Right atrium auricular region (tissue), 2 donors: ENCODE results near the gene TWF2. TPM values are rescaled to one million over a fixed set of nuclear protein-coding genes. Genes with fewer than 3 reads are reported as not detected.

Experiments
- DNase-seq: peaks from one replicate; pipeline ENCODE4 v3.0.0-alpha.2; 2019; ENCODE audit warnings: low spot score
- H3K27ac ChIP-seq, 2 donors: fragments of 200-600 bp; sonication (generic); 1 replicate in 1 of 2; 2 replicates in 1 of 2; pipeline ENCODE4 v1.5.1; 2016 to 2019
- H3K27me3 ChIP-seq, 2 donors: fragments of 200-600 bp; sonication (generic); one replicate each; pipeline versions ENCODE4 v1.5.1 to v1.6.0; 2017 to 2019
- H3K36me3 ChIP-seq: fragments of 200-600 bp; sonication (generic); one replicate; pipeline ENCODE4 v1.5.1; 2016
- H3K4me1 ChIP-seq, 2 donors: fragments of 200-600 bp; sonication (generic); one replicate each; pipeline versions ENCODE4 v1.5.1 to v1.6.0; 2017 to 2019
- H3K4me3 ChIP-seq, 2 donors: fragments of 200-600 bp; sonication (generic); 1 replicate in 1 of 2; 2 replicates in 1 of 2; pipeline ENCODE4 v1.5.1; 2017 to 2019; ENCODE audit warnings: mild to moderate bottlenecking in 1 of 2, moderate library complexity in 1 of 2
- H3K9me3 ChIP-seq, 2 donors: fragments of 200-600 bp; sonication (generic); one replicate each; pipeline ENCODE4 v1.5.1; 2019
- total RNA-seq, 2 donors: library from RNA; depleted of rRNA; stranded (reverse); fragments of >200 nt; gene quantifications; one replicate each; pipeline ENCODE4 v1.1.0, GENCODE V29; 2016
- TF ChIP-seq, protein P1 (sequence below), 2 donors: fragments of 200-600 bp; sonication (generic); IDR thresholded peaks; one replicate each; pipeline ENCODE4 v1.5.1; 2019; ENCODE audit warnings: antibody characterized with exemption in 2 of 2

Gene TWF2
- total RNA-seq, 2 donors from 2014 or later = 54.4 to 58.6 TPM

- peaks cover 97% of the 10 kb centered on the region for H3K36me3 ChIP-seq
- TF ChIP-seq, protein P1, sequence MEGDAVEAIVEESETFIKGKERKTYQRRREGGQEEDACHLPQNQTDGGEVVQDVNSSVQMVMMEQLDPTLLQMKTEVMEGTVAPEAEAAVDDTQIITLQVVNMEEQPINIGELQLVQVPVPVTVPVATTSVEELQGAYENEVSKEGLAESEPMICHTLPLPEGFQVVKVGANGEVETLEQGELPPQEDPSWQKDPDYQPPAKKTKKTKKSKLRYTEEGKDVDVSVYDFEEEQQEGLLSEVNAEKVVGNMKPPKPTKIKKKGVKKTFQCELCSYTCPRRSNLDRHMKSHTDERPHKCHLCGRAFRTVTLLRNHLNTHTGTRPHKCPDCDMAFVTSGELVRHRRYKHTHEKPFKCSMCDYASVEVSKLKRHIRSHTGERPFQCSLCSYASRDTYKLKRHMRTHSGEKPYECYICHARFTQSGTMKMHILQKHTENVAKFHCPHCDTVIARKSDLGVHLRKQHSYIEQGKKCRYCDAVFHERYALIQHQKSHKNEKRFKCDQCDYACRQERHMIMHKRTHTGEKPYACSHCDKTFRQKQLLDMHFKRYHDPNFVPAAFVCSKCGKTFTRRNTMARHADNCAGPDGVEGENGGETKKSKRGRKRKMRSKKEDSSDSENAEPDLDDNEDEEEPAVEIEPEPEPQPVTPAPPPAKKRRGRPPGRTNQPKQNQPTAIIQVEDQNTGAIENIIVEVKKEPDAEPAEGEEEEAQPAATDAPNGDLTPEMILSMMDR (IDR thresholded peaks at IDR 0.05) = no peak
- H3K27me3 ChIP-seq = no peaks in the 10 kb centered on the region
- H3K9me3 ChIP-seq = no peaks in the 10 kb centered on the region
- H3K27ac ChIP-seq = no peak overlapping the region
- no peak for DNase-seq
- no peak overlapping the region for H3K4me3 ChIP-seq
- no peaks in the 10 kb centered on the region for H3K4me1 ChIP-seq
Measured at GRCh38 chr3:52262447-52262846, 23.5 kb upstream of the TWF2 start.

GRCh38 chr3:52259448-52259847 is 20.5 kb upstream of the TWF2 start:
- TF ChIP-seq, protein P1 (IDR thresholded peaks at IDR 0.05) = no peak

DNA sequence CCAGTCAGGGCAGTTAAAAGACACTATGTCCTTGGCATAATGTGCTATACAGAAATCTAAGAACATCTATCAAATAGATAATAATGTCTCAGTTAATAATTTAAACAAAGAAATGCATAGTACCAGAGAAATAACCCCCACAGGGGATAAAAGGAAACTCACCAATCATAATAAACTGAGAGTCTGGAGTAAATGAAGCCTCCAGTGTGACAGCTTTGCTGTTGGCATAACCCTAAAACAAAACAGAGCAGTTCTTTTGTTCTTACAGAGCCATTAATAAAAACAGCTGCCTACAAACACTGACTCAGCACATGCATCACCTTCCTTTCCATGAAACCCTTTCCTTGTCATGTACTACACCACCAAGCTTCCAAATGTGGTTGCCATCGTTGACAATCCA is 20.1 kb upstream of the TWF2 start:
- no peaks in the 10 kb centered on the region for H3K4me1 ChIP-seq
- TF ChIP-seq, protein P1 (IDR thresholded peaks at IDR 0.05) = no peak
- H3K36me3 ChIP-seq = peaks cover 98% of the 10 kb centered on the region
- no peak overlapping the region for H3K27ac ChIP-seq
- no peak for DNase-seq
- H3K27me3 ChIP-seq = no peaks in the 10 kb centered on the region
- H3K9me3 ChIP-seq = no peaks in the 10 kb centered on the region
- H3K4me3 ChIP-seq = no peak overlapping the region

More at GRCh38 chr3:52259448-52259847, 20.5 kb upstream of the TWF2 start:
- no peaks in the 10 kb centered on the region for H3K27me3 ChIP-seq
- peaks cover 97% of the 10 kb centered on the region for H3K36me3 ChIP-seq
- no peaks in the 10 kb centered on the region for H3K4me1 ChIP-seq
- no peaks in the 10 kb centered on the region for H3K9me3 ChIP-seq
- no peak for DNase-seq
- H3K4me3 ChIP-seq = no peak overlapping the region
- H3K27ac ChIP-seq = no peak overlapping the region

DNA sequence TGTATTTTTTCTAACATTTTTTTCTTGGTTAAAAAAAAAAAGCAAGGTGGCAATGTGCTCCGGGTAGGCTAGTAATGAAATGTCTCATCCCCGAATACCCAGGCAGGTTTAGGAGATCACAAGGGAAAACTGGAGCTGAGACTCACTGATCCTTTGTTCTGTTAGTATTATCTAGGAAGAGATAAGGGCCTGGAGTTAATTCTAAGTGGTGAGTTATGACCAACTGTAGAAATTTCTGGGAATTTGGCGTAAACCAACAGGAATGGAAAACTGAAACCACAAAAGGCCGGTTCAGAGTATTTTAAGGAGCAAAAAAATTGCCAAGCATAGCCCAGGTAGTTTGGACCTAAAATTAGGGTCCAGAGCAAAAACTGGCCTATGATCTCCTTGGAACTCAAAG is 19.0 kb upstream of the TWF2 start:
- no peaks in the 10 kb centered on the region for H3K9me3 ChIP-seq
- no peak overlapping the region for H3K4me3 ChIP-seq
- TF ChIP-seq, protein P1 (IDR thresholded peaks at IDR 0.05) = no peak
- no peak for DNase-seq
- no peak overlapping the region for H3K27ac ChIP-seq
- H3K36me3 ChIP-seq = peaks cover 100% of the 10 kb centered on the region
- no peaks in the 10 kb centered on the region for H3K4me1 ChIP-seq
- H3K27me3 ChIP-seq = no peaks in the 10 kb centered on the region

- H3K9me3 ChIP-seq = no peaks in the 10 kb centered on the region
- peaks cover 95% of the 10 kb centered on the region for H3K36me3 ChIP-seq
- H3K27ac ChIP-seq = no peak overlapping the region
- no peaks in the 10 kb centered on the region for H3K4me1 ChIP-seq
- H3K4me3 ChIP-seq = no peak overlapping the region
- TF ChIP-seq, protein P1 (IDR thresholded peaks at IDR 0.05) = no peak
- H3K27me3 ChIP-seq = no peaks in the 10 kb centered on the region
- peak; percentile 43 for DNase-seq
Measured at GRCh38 chr3:52256622-52257021, 17.7 kb upstream of the TWF2 start.

GRCh38 chr3:52256159-52256558 is 17.2 kb upstream of the TWF2 start:
- Histone ChIP-seq H3K27ac (no peak overlapping the region), H3K9me3 (no peaks in the 10 kb centered on the region), H3K27me3 (no peaks in the 10 kb centered on the region), H3K4me1 (no peaks in the 10 kb centered on the region), H3K36me3 (peaks cover 95% of the 10 kb centered on the region), H3K4me3 (no peak overlapping the region)
- TF ChIP-seq, protein P1 (IDR thresholded peaks at IDR 0.05) = no peak
- no peak for DNase-seq
